ENCODE measurements around the gene VCAM1.

Gene VCAM1

GRCh38 chr1:100720101-100720500 lies 559 bp downstream of the VCAM1 start:
- in situ Hi-C loops (cut with HindIII; ENCODE audit: low pct_ligation_motif_present, low pct_unique_long_range_greater_than_20kb, low sequenced_read_pairs), result no loop called here
- DNase-seq, result peak; percentile 20

- peak; percentile 17 for DNase-seq
- in situ Hi-C loops (cut with HindIII; ENCODE audit: low pct_ligation_motif_present, low pct_unique_long_range_greater_than_20kb, low sequenced_read_pairs), result no loop called here
Measured at GRCh38 chr1:100720751-100721150, 1.2 kb downstream of the VCAM1 start.

GRCh38 chr1:100721526-100722207 lies 2.1 kb downstream of the VCAM1 start:
- in situ Hi-C loops (cut with HindIII; ENCODE audit: low pct_ligation_motif_present, low pct_unique_long_range_greater_than_20kb, low sequenced_read_pairs), result no loop called here
- peak; percentile 46 for DNase-seq

- DNase-seq, result no peak
- in situ Hi-C loops (cut with HindIII; ENCODE audit: low pct_ligation_motif_present, low pct_unique_long_range_greater_than_20kb, low sequenced_read_pairs), result no loop called here
Measured at GRCh38 chr1:100722221-100722620, 2.7 kb downstream of the VCAM1 start.

- in situ Hi-C loops (cut with HindIII; ENCODE audit: low pct_ligation_motif_present, low pct_unique_long_range_greater_than_20kb, low sequenced_read_pairs), result no loop called here
- no peak for DNase-seq
Measured at GRCh38 chr1:100724281-100724680, 4.7 kb downstream of the VCAM1 start.

- in situ Hi-C loops (cut with HindIII; ENCODE audit: low pct_ligation_motif_present, low pct_unique_long_range_greater_than_20kb, low sequenced_read_pairs), result no loop called here
- DNase-seq, result no peak
Measured at GRCh38 chr1:100730130-100730529, 10.6 kb downstream of the VCAM1 start.

GRCh38 chr1:100731309-100731708 lies 11.8 kb downstream of the VCAM1 start:
- in situ Hi-C loops (cut with HindIII; ENCODE audit: low pct_ligation_motif_present, low pct_unique_long_range_greater_than_20kb, low sequenced_read_pairs), result no loop called here
- DNase-seq, result no peak

- DNase-seq, result no peak
- in situ Hi-C loops (cut with HindIII; ENCODE audit: low pct_ligation_motif_present, low pct_unique_long_range_greater_than_20kb, low sequenced_read_pairs), result no loop called here
Measured at GRCh38 chr1:100731758-100732157, 12.2 kb downstream of the VCAM1 start.

GRCh38 chr1:100734676-100735075 lies 15.1 kb downstream of the VCAM1 start:
- peak; percentile 65 for DNase-seq
- in situ Hi-C loops (cut with HindIII; ENCODE audit: low pct_ligation_motif_present, low pct_unique_long_range_greater_than_20kb, low sequenced_read_pairs), result no loop called here

- no peak for DNase-seq
- in situ Hi-C loops (cut with HindIII; ENCODE audit: low pct_ligation_motif_present, low pct_unique_long_range_greater_than_20kb, low sequenced_read_pairs), result no loop called here
Measured at GRCh38 chr1:100735244-100735643, 15.7 kb downstream of the VCAM1 start.

- in situ Hi-C loops (cut with HindIII; ENCODE audit: low pct_ligation_motif_present, low pct_unique_long_range_greater_than_20kb, low sequenced_read_pairs), result no loop called here
- DNase-seq, result no peak
Measured at GRCh38 chr1:100736324-100736723, 16.8 kb downstream of the VCAM1 start.

- DNase-seq, result no peak
- in situ Hi-C loops (cut with HindIII; ENCODE audit: low pct_ligation_motif_present, low pct_unique_long_range_greater_than_20kb, low sequenced_read_pairs), result no loop called here
Measured at GRCh38 chr1:100736746-100737145, 17.2 kb downstream of the VCAM1 start.

GRCh38 chr1:100746542-100746932 lies 27.0 kb downstream of the VCAM1 start:
- in situ Hi-C loops (cut with HindIII; ENCODE audit: low pct_ligation_motif_present, low pct_unique_long_range_greater_than_20kb, low sequenced_read_pairs), result no loop called here
- DNase-seq, result no peak

GRCh38 chr1:100747771-100748170 lies 28.2 kb downstream of the VCAM1 start:
- DNase-seq, result no peak
- in situ Hi-C loops (cut with HindIII; ENCODE audit: low pct_ligation_motif_present, low pct_unique_long_range_greater_than_20kb, low sequenced_read_pairs), result no loop called here

- in situ Hi-C loops (cut with HindIII; ENCODE audit: low pct_ligation_motif_present, low pct_unique_long_range_greater_than_20kb, low sequenced_read_pairs), result no loop called here
- no peak for DNase-seq
Measured at GRCh38 chr1:100750005-100750885, 30.7 kb downstream of the VCAM1 start.

- in situ Hi-C loops (cut with HindIII; ENCODE audit: low pct_ligation_motif_present, low pct_unique_long_range_greater_than_20kb, low sequenced_read_pairs), result no loop called here
- DNase-seq, result no peak
Measured at GRCh38 chr1:100752791-100753190, 33.2 kb downstream of the VCAM1 start.

- in situ Hi-C loops (cut with HindIII; ENCODE audit: low pct_ligation_motif_present, low pct_unique_long_range_greater_than_20kb, low sequenced_read_pairs), result no loop called here
- DNase-seq, result no peak
Measured at GRCh38 chr1:100757946-100758345, 38.4 kb downstream of the VCAM1 start.

- no peak for DNase-seq
- in situ Hi-C loops (cut with HindIII; ENCODE audit: low pct_ligation_motif_present, low pct_unique_long_range_greater_than_20kb, low sequenced_read_pairs), result no loop called here
Measured at GRCh38 chr1:100759188-100759587, 39.6 kb downstream of the VCAM1 start.

- in situ Hi-C loops (cut with HindIII; ENCODE audit: low pct_ligation_motif_present, low pct_unique_long_range_greater_than_20kb, low sequenced_read_pairs), result no loop called here
- DNase-seq, result no peak
Measured at GRCh38 chr1:100760511-100760910, 41.0 kb downstream of the VCAM1 start.

- in situ Hi-C loops (cut with HindIII; ENCODE audit: low pct_ligation_motif_present, low pct_unique_long_range_greater_than_20kb, low sequenced_read_pairs), result no loop called here
Measured at GRCh38 chr1:100762461-100762860, 42.9 kb downstream of the VCAM1 start.

More at GRCh38 chr1:100762461-100762860, 42.9 kb downstream of the VCAM1 start:
- DNase-seq, result no peak

Data from ACHN (cell line).